HepG2 (cell line): ENCODE results near the gene ADAD2.

Source experiments
- ADNP ChIP-seq: sonication (generic); formaldehyde crosslinking; IDR thresholded peaks from 2 replicates; pipeline ENCODE4 v1.4.0; 2020; ENCODE audit warnings: missing genetic modification reagents
- ETV6 ChIP-seq: sonication (generic); formaldehyde crosslinking; conservative IDR thresholded peaks from 2 replicates; pipeline ENCODE4 v1.4.0; 2020; ENCODE audit warnings: missing genetic modification reagents
- FOSL1 ChIP-seq: sonication (generic); formaldehyde crosslinking; IDR thresholded peaks from 2 replicates; pipeline ENCODE4 v1.9.0; 2021; ENCODE audit warnings: missing genetic modification reagents, borderline replicate concordance
- HNRNPK ChIP-seq: fragments of 200-400 bp; formaldehyde crosslinking; IDR thresholded peaks from 2 replicates; pipeline ENCODE4 v1.6.1; 2018; ENCODE audit warnings: low read length, low read depth, moderate library complexity, mild to moderate bottlenecking; ENCODE audit not compliant: poor library complexity, severe bottlenecking
- ONECUT2 ChIP-seq: sonication (generic); formaldehyde crosslinking; IDR thresholded peaks from 2 replicates; pipeline ENCODE4 v1.4.0; 2020; ENCODE audit warnings: missing genetic modification reagents
- POLR2AphosphoS5 ChIP-seq: IDR thresholded peaks from 2 replicates; pipeline ENCODE4 v1.6.1; 2012; ENCODE audit warnings: low read depth, low read length
- RARA ChIP-seq: IDR thresholded peaks from 2 replicates; pipeline ENCODE4 v1.6.1; 2016; ENCODE audit warnings: missing genetic modification reagents, missing compliant biosample characterization
- U2AF2 ChIP-seq: fragments of 200-400 bp; formaldehyde crosslinking; IDR thresholded peaks from 2 replicates; pipeline ENCODE4 v1.6.1; 2017; ENCODE audit warnings: low read depth, mild to moderate bottlenecking, low read length
- ZNF138 ChIP-seq: sonication (generic); formaldehyde crosslinking; IDR thresholded peaks from 2 replicates; pipeline ENCODE4 v1.5.0; 2020; ENCODE audit warnings: mild to moderate bottlenecking, low read depth, missing genetic modification reagents
- ZNF558 ChIP-seq: sonication (generic); formaldehyde crosslinking; IDR thresholded peaks from 2 replicates; pipeline ENCODE4 v1.9.0; 2022; ENCODE audit warnings: mild to moderate bottlenecking, missing genetic modification reagents, borderline replicate concordance
- TF ChIP-seq, protein P1 (sequence below): sonication (generic); formaldehyde crosslinking; IDR thresholded peaks from 2 replicates; pipeline ENCODE4 v1.9.0; 2021; ENCODE audit warnings: missing genetic modification reagents, borderline replicate concordance
- TF ChIP-seq, protein P2 (sequence below): sonication (generic); formaldehyde crosslinking; IDR thresholded peaks from 2 replicates; pipeline ENCODE4 v1.4.0; 2020; ENCODE audit warnings: missing genetic modification reagents

DNA sequence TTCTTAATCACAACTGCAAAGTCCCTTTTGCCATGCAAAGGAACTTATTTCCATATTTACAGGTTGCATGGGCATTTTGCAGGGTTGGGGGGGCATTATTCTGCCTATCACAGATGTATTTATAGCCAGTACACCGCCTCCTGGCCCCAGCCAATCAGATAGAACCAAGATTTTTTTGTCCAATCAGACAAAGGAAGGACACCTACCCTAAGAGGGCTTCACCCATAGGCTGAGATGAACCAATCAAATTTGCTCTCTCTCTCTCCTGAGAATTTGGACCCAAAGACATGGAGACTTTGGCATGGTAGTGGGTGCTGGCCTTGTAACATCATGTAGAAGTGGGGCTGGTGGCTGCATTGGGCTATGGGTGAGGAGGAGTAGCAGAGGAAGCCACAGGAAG lies 52.8 kb downstream of the ADAD2 start:
- TF ChIP-seq RARA (CRISPR knock-in tag), result no peak
- TF ChIP-seq ZNF558 (CRISPR knock-in tag), result no peak
- TF ChIP-seq, protein P1, sequence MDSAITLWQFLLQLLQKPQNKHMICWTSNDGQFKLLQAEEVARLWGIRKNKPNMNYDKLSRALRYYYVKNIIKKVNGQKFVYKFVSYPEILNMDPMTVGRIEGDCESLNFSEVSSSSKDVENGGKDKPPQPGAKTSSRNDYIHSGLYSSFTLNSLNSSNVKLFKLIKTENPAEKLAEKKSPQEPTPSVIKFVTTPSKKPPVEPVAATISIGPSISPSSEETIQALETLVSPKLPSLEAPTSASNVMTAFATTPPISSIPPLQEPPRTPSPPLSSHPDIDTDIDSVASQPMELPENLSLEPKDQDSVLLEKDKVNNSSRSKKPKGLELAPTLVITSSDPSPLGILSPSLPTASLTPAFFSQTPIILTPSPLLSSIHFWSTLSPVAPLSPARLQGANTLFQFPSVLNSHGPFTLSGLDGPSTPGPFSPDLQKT (CRISPR knock-in tag), result no peak
- TF ChIP-seq ETV6 (CRISPR knock-in tag), result no peak
- no peak for TF ChIP-seq ADNP (CRISPR knock-in tag)
- TF ChIP-seq ZNF138 (CRISPR knock-in tag), result no peak
- TF ChIP-seq U2AF2, result no peak
- no peak for TF ChIP-seq HNRNPK
- no peak for TF ChIP-seq FOSL1
- TF ChIP-seq POLR2AphosphoS5, result no peak
- TF ChIP-seq ONECUT2 (CRISPR knock-in tag), result no peak
- TF ChIP-seq, protein P2, sequence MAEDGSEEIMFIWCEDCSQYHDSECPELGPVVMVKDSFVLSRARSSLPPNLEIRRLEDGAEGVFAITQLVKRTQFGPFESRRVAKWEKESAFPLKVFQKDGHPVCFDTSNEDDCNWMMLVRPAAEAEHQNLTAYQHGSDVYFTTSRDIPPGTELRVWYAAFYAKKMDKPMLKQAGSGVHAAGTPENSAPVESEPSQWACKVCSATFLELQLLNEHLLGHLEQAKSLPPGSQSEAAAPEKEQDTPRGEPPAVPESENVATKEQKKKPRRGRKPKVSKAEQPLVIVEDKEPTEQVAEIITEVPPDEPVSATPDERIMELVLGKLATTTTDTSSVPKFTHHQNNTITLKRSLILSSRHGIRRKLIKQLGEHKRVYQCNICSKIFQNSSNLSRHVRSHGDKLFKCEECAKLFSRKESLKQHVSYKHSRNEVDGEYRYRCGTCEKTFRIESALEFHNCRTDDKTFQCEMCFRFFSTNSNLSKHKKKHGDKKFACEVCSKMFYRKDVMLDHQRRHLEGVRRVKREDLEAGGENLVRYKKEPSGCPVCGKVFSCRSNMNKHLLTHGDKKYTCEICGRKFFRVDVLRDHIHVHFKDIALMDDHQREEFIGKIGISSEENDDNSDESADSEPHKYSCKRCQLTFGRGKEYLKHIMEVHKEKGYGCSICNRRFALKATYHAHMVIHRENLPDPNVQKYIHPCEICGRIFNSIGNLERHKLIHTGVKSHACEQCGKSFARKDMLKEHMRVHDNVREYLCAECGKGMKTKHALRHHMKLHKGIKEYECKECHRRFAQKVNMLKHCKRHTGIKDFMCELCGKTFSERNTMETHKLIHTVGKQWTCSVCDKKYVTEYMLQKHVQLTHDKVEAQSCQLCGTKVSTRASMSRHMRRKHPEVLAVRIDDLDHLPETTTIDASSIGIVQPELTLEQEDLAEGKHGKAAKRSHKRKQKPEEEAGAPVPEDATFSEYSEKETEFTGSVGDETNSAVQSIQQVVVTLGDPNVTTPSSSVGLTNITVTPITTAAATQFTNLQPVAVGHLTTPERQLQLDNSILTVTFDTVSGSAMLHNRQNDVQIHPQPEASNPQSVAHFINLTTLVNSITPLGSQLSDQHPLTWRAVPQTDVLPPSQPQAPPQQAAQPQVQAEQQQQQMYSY, result no peak
